BJ (cell line): ENCODE measurements around the gene PCDH15. TPM values are rescaled to one million over a fixed set of nuclear protein-coding genes. Genes with fewer than 3 reads are reported as not detected.

Source experiments
- CTCF ChIA-PET: fragments of 350-600 bp; formaldehyde crosslinking; extraction: SDS; loops from one replicate; lab custom pipeline; 2021; ENCODE audit warnings: antibody characterized with exemption, inconsistent platforms; lab: Yijun Ruan, JAX
- POLR2A ChIA-PET: fragments of 300-600 bp; sonication (Branson Sonifier 250); formaldehyde crosslinking; extraction: SDS; loops from one replicate; lab custom pipeline; 2021; ENCODE audit warnings: antibody characterized with exemption; lab: Charles Lee
- DNase-seq: peaks from one replicate; pipeline ENCODE4 v3.0.0-alpha.2; 2011; ENCODE audit warnings: low read depth
- H3K27me3 ChIP-seq: 2 replicates; pipeline ENCODE4 v1.6.0; 2011; ENCODE audit warnings: low read length; ENCODE audit not compliant: control insufficient read depth, insufficient read depth
- H3K36me3 ChIP-seq: 2 replicates; pipeline ENCODE4 v1.5.1; 2011; ENCODE audit warnings: low read length; ENCODE audit not compliant: control insufficient read depth, insufficient read depth
- H3K4me3 ChIP-seq: 2 replicates; pipeline ENCODE4 v1.5.1; 2011; ENCODE audit warnings: low read depth, mild to moderate bottlenecking, control low read depth, low read length
- CTCF ChIP-seq: IDR thresholded peaks from 2 replicates; pipeline ENCODE4 v1.5.1; 2011; ENCODE audit warnings: low read depth, mild to moderate bottlenecking, control low read depth, inconsistent platforms, low read length, moderate library complexity; ENCODE audit not compliant: insufficient read depth
- polyA plus RNA-seq: library from polyadenylated mRNA; depleted of rRNA; stranded (reverse); fragments of >200 nt; gene quantifications from 2 replicates; pipeline ENCODE4 v1.2.3, GENCODE V29; 2011

Gene PCDH15
- polyA plus RNA-seq, 1 experiment, result not detected

DNA sequence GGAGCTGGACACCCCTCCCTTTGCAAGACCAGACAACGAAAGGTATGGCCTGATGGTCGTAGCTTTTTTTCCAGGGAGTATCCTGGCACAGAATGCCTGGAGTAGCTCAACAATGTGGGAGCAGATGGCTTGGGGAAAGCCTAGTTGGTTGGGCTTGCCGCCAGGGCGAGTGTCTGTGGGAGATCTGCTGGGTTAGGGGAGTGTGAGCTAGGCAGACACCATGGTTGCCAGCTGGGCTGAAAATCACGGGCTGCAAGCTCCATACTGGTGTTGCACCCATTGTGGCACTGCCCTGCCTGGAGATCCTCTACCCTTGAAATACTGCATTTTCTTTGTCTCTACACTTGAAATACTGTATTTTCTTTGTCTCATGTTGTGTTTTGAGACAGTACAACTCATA, 538.3 kb downstream of the PCDH15 start:
- no peaks in the 10 kb centered on the region for H3K27me3 ChIP-seq
- POLR2A ChIA-PET, result no interaction called here
- CTCF ChIA-PET, result no interaction called here
- H3K4me3 ChIP-seq, result no peak overlapping the region
- TF ChIP-seq CTCF, result no peak
- H3K36me3 ChIP-seq, result no peaks in the 10 kb centered on the region
- DNase-seq, result no peak

DNA sequence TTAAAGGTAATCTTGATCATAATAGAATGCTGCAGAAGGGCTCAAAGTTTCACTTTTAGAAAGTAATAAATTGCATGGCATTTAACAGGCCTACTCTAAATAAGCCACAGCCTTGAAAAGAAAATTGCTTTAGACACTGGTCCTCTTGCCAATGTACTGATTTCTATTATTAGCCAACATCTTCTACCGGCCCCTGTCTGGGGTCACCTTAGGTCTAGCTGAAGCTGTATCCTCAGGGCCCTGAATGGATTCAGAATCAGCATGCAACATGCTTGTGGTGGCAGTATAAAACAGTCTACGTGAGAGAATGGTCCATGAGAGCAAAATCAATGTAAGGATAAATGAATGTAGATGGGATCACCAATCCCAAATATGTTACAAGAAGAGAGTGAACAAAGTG, 541.9 kb downstream of the PCDH15 start:
- no peak for TF ChIP-seq CTCF
- Histone ChIP-seq H3K36me3 (no peaks in the 10 kb centered on the region), H3K27me3 (no peaks in the 10 kb centered on the region), H3K4me3 (no peak overlapping the region)
- CTCF ChIA-PET, result no interaction called here
- POLR2A ChIA-PET, result no interaction called here
- DNase-seq, result no peak

DNA sequence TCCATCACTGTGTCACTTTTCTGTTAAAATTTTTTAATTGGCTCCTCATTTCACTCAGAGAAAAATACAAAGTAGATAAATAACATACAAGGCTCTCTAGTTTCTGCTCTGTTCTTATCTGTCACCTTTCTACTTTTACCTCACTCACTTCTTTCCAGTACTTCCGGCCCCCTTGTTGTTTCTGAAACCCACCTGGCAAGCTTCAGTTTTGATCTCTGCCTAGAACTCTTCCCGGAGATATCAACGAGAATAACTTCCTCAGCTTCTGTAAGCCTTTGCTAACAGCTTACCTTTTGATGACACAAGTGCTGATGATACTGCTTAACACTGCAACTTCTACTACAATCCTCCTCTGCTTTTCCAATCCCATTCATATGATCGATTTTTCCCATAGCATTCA, 566.2 kb downstream of the PCDH15 start:
- Histone ChIP-seq H3K27me3 (no peaks in the 10 kb centered on the region), H3K36me3 (no peaks in the 10 kb centered on the region), H3K4me3 (no peak overlapping the region)
- ChIA-PET POLR2A (no interaction called here), CTCF (no interaction called here)
- DNase-seq, result no peak
- no peak for TF ChIP-seq CTCF

- no peaks in the 10 kb centered on the region for H3K36me3 ChIP-seq
- ChIA-PET POLR2A (no interaction called here), CTCF (no interaction called here)
- no peaks in the 10 kb centered on the region for H3K27me3 ChIP-seq
- TF ChIP-seq CTCF, result no peak
- DNase-seq, result no peak
- H3K4me3 ChIP-seq, result no peak overlapping the region
These were observed 597.6 kb downstream of the PCDH15 start for GRCh38 chr10:54203401-54203800.

GRCh38 chr10:54198051-54198450, 603.0 kb downstream of the PCDH15 start:
- ChIA-PET POLR2A (no interaction called here), CTCF (no interaction called here)
- no peak for DNase-seq
- Histone ChIP-seq H3K27me3 (no peaks in the 10 kb centered on the region), H3K4me3 (no peak overlapping the region), H3K36me3 (no peaks in the 10 kb centered on the region)
- TF ChIP-seq CTCF, result no peak
